Upper lobe of right lung (tissue), 1 donor: ENCODE data around the gene EFR3B. TPM values are rescaled to one million over a fixed set of nuclear protein-coding genes. Genes with fewer than 3 reads are reported as not detected.
"Not testable (repeated sequence)": the region's sequence is repeated elsewhere in the genome, so short reads cannot be mapped to it uniquely, and the experiment has no call there.

Experiments
- ATAC-seq: fragments of 200-7000 bp; cut with Tn5 transposase; one replicate; pipeline ENCODE4 v1.9.1; 2020; ENCODE audit warnings: mild to moderate bottlenecking, moderate library complexity
- DNase-seq: peaks from one replicate; pipeline ENCODE4 v3.0.0-alpha.2; 2020
- H3K27ac ChIP-seq: fragments of 200-600 bp; one replicate; pipeline ENCODE4 v1.8.0; 2022
- H3K27me3 ChIP-seq: fragments of 200-600 bp; one replicate; pipeline ENCODE4 v1.8.0; 2022; ENCODE audit warnings: mild to moderate bottlenecking
- H3K36me3 ChIP-seq: fragments of 200-600 bp; one replicate; pipeline ENCODE4 v1.8.0; 2022
- H3K4me1 ChIP-seq: fragments of 200-600 bp; one replicate; pipeline ENCODE4 v1.8.0; 2022
- H3K4me3 ChIP-seq: fragments of 200-600 bp; one replicate; pipeline ENCODE4 v1.8.0; 2022; ENCODE audit warnings: mild to moderate bottlenecking
- H3K9me3 ChIP-seq: fragments of 200-600 bp; one replicate; pipeline ENCODE4 v1.8.0; 2022
- CTCF ChIP-seq: fragments of 200-600 bp; IDR thresholded peaks from one replicate; pipeline ENCODE4 v1.8.0; 2022; ENCODE audit warnings: antibody characterized with exemption
- intact Hi-C: fragments of 100-400 bp; cut with DNase I; formaldehyde crosslinking; loops from one replicate; pipeline ENCODE4 v1.11.0; 2022
- total RNA-seq: library from RNA; stranded (reverse); fragmentation: NEBNext Ultra II Directional; extraction: Animal tissue kit (Norgen Biotek cat#: 25700); gene quantifications from one replicate; pipeline ENCODE4 v1.2.1, GENCODE V29; 2021
- donor health status: DM: no; HTN: yes; CAD: no; lungs with severe emphysema.

Gene EFR3B
- total RNA-seq, 1 donor from 2014 or later: 10.7 TPM

GRCh38 chr2:25125976-25126375 is 84.1 kb downstream of the EFR3B start:
- Histone ChIP-seq H3K9me3 (no peaks in the 10 kb centered on the region), H3K27ac (no peak overlapping the region), H3K27me3 (no peaks in the 10 kb centered on the region), H3K36me3 (no peaks in the 10 kb centered on the region), H3K4me1 (no peaks in the 10 kb centered on the region), H3K4me3 (no peak overlapping the region)
- DNase-seq: no peak
- no peak for ATAC-seq
- intact Hi-C loops: loop anchor here (5.0 kb wide), 1 partner anchor 149 kb away; no protein-coding TSS in a partner anchor
- no peak for TF ChIP-seq CTCF

- H3K27ac ChIP-seq, H3K4me1 ChIP-seq, DNase-seq, ATAC-seq, H3K27me3 ChIP-seq, H3K36me3 ChIP-seq, H3K4me3 ChIP-seq, H3K9me3 ChIP-seq: not testable (repeated sequence)
- intact Hi-C loops: loop anchor here (5.0 kb wide), 1 partner anchor 150 kb away; no protein-coding TSS in a partner anchor
Observed at GRCh38 chr2:25127071-25127470, 85.2 kb downstream of the EFR3B start.

- no peak for ATAC-seq
- no peak for DNase-seq
- intact Hi-C loops: loop anchor here (5.0 kb wide), 1 partner anchor 150 kb away; no protein-coding TSS in a partner anchor
Observed at GRCh38 chr2:25127646-25128045, 85.8 kb downstream of the EFR3B start.

GRCh38 chr2:25129901-25130520 is 88.1 kb downstream of the EFR3B start:
- Histone ChIP-seq H3K36me3 (no peaks in the 10 kb centered on the region), H3K27ac (no peak overlapping the region), H3K27me3 (no peaks in the 10 kb centered on the region), H3K4me1 (peaks cover 7% of the 10 kb centered on the region), H3K4me3 (no peak overlapping the region), H3K9me3 (no peaks in the 10 kb centered on the region)
- DNase-seq (no peak), ATAC-seq (no peak)
- intact Hi-C loops: loop anchor here (5.0 kb wide), 1 partner anchor 153 kb away; no protein-coding TSS in a partner anchor
- TF ChIP-seq CTCF: no peak

More at GRCh38 chr2:25127646-25128045, 85.8 kb downstream of the EFR3B start:
- peaks cover 7% of the 10 kb centered on the region for H3K4me1 ChIP-seq
- H3K36me3 ChIP-seq: no peaks in the 10 kb centered on the region
- no peak for TF ChIP-seq CTCF
- H3K27ac ChIP-seq: no peak overlapping the region
- H3K9me3 ChIP-seq: no peaks in the 10 kb centered on the region
- H3K4me3 ChIP-seq: no peak overlapping the region
- H3K27me3 ChIP-seq: no peaks in the 10 kb centered on the region

- TF ChIP-seq CTCF: no peak
- intact Hi-C loops: no loop called here
- H3K4me1 ChIP-seq: peaks cover 7% of the 10 kb centered on the region
Observed at GRCh38 chr2:25131253-25131566, 89.3 kb downstream of the EFR3B start.

GRCh38 chr2:25131567-25132298 is 89.9 kb downstream of the EFR3B start:
- peaks cover 7% of the 10 kb centered on the region for H3K4me1 ChIP-seq
- peak; percentile 70 for DNase-seq
- no peaks in the 10 kb centered on the region for H3K27me3 ChIP-seq
- no peak overlapping the region for H3K27ac ChIP-seq
- intact Hi-C loops: no loop called here
- peak overlapping the region; percentile 29 for H3K4me3 ChIP-seq
- TF ChIP-seq CTCF: no peak
- no peaks in the 10 kb centered on the region for H3K36me3 ChIP-seq
- no peaks in the 10 kb centered on the region for H3K9me3 ChIP-seq
- peak; percentile 69 for ATAC-seq

More at GRCh38 chr2:25131253-25131566, 89.3 kb downstream of the EFR3B start:
- H3K27ac ChIP-seq: no peak overlapping the region
- H3K9me3 ChIP-seq: no peaks in the 10 kb centered on the region
- no peaks in the 10 kb centered on the region for H3K27me3 ChIP-seq
- ATAC-seq (no peak), DNase-seq (no peak)
- no peaks in the 10 kb centered on the region for H3K36me3 ChIP-seq
- H3K4me3 ChIP-seq: peak overlapping the region; percentile 29
